Right forelimb (tissue), 1 donor: Measurements from ENCODE around the gene MYLK.
"Not testable (repeated sequence)": the region's sequence is repeated elsewhere in the genome, so short reads cannot be mapped to it uniquely, and the experiment has no call there.

Experiments used
- DNase-seq: peaks from one replicate; pipeline ENCODE4 v3.0.0-alpha.2; 2018

The MYLK gene

GRCh38 chr3:123719061-123719756, 164.9 kb downstream of the MYLK start:
- DNase-seq, result peak; percentile 86

GRCh38 chr3:123718108-123718507, 166.0 kb downstream of the MYLK start:
- DNase-seq, result no peak

GRCh38 chr3:123717451-123717850, 166.7 kb downstream of the MYLK start:
- not testable (repeated sequence) for DNase-seq

- DNase-seq, result no peak
Measured at GRCh38 chr3:123716411-123716810, 167.7 kb downstream of the MYLK start.

- DNase-seq, result no peak
Measured at GRCh38 chr3:123713211-123713610, 170.9 kb downstream of the MYLK start.

- no peak for DNase-seq
Measured at GRCh38 chr3:123712077-123712860, 171.9 kb downstream of the MYLK start.

- no peak for DNase-seq
Measured at GRCh38 chr3:123711356-123711755, 172.8 kb downstream of the MYLK start.

GRCh38 chr3:123708531-123708930, 175.6 kb downstream of the MYLK start:
- DNase-seq, result no peak

- DNase-seq, result not testable (repeated sequence)
Measured at GRCh38 chr3:123707641-123708040, 176.5 kb downstream of the MYLK start.

GRCh38 chr3:123706871-123707270, 177.3 kb downstream of the MYLK start:
- DNase-seq, result no peak

GRCh38 chr3:123705488-123706285, 178.4 kb downstream of the MYLK start:
- no peak for DNase-seq

- DNase-seq, result not testable (repeated sequence)
Measured at GRCh38 chr3:123703663-123704062, 180.5 kb downstream of the MYLK start.

- DNase-seq, result no peak
Measured at GRCh38 chr3:123702720-123703119, 181.4 kb downstream of the MYLK start.

- peak; percentile 72 for DNase-seq
Measured at GRCh38 chr3:123702057-123702456, 182.1 kb downstream of the MYLK start.

- no peak for DNase-seq
Measured at GRCh38 chr3:123700791-123701722, 183.1 kb downstream of the MYLK start.

GRCh38 chr3:123698813-123699212, 185.3 kb downstream of the MYLK start:
- DNase-seq, result no peak

- no peak for DNase-seq
Measured at GRCh38 chr3:123696808-123697207, 187.3 kb downstream of the MYLK start.

GRCh38 chr3:123695731-123696640, 188.1 kb downstream of the MYLK start:
- DNase-seq, result no peak

GRCh38 chr3:123695152-123695551, 189.0 kb downstream of the MYLK start:
- DNase-seq, result no peak

- DNase-seq, result no peak
Measured at GRCh38 chr3:123694366-123695087, 189.6 kb downstream of the MYLK start.
